ENCODE measurements around the gene PUS7.
"Not testable (repeated sequence)": the region's sequence is repeated elsewhere in the genome, so short reads cannot be mapped to it uniquely, and the experiment has no call there.

PUS7 gene

GRCh38 chr7:105538339-105538738 lies 16.3 kb upstream of the PUS7 start:
- H3K4me3 ChIP-seq (ENCODE audit: low read depth, low read length): no peak overlapping the region
- DNase-seq (ENCODE audit: low read depth): no peak
- TF ChIP-seq, protein P1, sequence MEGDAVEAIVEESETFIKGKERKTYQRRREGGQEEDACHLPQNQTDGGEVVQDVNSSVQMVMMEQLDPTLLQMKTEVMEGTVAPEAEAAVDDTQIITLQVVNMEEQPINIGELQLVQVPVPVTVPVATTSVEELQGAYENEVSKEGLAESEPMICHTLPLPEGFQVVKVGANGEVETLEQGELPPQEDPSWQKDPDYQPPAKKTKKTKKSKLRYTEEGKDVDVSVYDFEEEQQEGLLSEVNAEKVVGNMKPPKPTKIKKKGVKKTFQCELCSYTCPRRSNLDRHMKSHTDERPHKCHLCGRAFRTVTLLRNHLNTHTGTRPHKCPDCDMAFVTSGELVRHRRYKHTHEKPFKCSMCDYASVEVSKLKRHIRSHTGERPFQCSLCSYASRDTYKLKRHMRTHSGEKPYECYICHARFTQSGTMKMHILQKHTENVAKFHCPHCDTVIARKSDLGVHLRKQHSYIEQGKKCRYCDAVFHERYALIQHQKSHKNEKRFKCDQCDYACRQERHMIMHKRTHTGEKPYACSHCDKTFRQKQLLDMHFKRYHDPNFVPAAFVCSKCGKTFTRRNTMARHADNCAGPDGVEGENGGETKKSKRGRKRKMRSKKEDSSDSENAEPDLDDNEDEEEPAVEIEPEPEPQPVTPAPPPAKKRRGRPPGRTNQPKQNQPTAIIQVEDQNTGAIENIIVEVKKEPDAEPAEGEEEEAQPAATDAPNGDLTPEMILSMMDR (IDR thresholded peaks at IDR 0.05; ENCODE audit: low read depth, low read length): no peak
- TF ChIP-seq MYC (IDR thresholded peaks at IDR 0.05; ENCODE audit: low read depth, low read length) (no peak), POLR2A (IDR thresholded peaks at IDR 0.05; ENCODE audit: extremely low read depth, insufficient read length) (no peak)
- TF ChIP-seq, protein P2, sequence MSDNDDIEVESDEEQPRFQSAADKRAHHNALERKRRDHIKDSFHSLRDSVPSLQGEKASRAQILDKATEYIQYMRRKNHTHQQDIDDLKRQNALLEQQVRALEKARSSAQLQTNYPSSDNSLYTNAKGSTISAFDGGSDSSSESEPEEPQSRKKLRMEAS (IDR thresholded peaks at IDR 0.05; ENCODE audit: low read depth, low read length): no peak

- peak overlapping the region; percentile 86 for H3K4me3 ChIP-seq (ENCODE audit: low read depth, low read length)
- DNase-seq (ENCODE audit: low read depth): no peak
- TF ChIP-seq, protein P1 (IDR thresholded peaks at IDR 0.05; ENCODE audit: low read depth, low read length): no peak
- TF ChIP-seq MYC (IDR thresholded peaks at IDR 0.05; ENCODE audit: low read depth, low read length) (no peak), POLR2A (IDR thresholded peaks at IDR 0.05; ENCODE audit: extremely low read depth, insufficient read length) (no peak)
- TF ChIP-seq, protein P2 (IDR thresholded peaks at IDR 0.05; ENCODE audit: low read depth, low read length): no peak
These were observed 10.8 kb upstream of the PUS7 start for GRCh38 chr7:105532709-105533460.

DNA sequence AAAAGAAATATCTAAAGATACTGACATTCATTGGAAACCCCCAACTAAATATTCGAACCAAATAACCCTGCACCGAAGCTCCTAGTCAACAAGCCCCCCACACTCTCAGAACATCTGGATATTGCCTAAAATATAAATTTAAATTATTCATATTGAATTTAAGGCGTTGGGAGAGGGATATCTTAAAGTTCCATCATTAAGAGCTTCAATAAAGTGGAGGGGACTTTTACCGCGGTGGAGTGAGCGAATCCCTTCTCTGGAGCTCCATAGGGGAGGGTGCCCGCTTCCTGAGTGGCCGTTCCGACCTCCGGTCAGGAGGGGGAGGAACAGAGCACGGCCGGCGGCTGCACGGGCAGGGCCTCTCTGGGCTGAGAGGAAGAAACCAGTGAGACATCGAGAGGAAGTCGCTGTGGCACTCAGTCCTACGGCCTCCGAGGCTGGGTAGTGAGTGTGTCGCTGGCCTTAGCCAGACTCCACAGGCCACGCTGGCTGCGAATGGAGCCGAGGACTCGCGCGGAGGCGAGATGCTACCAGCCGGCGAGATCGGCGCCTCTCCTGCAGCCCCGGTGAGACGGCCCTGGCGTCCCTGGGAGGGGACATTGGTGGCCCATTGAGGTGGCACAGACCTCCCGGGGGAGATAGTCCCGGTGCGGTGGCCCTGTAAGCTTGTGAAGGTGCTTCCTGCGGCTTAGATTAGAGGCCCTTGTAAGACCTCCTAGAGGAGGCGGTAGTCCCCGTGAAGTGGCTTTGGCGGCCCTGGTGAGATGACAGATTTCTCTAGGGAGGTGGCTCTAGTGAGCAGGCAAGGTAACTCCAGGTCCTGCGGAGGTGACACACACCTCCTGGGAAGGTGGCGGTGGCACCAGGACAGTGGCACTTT lies 10.0 kb upstream of the PUS7 start, which contains the start of gene RINT1:
Gene RINT1, plus strand, starts transcription at position 410 of the 880 bp plus-strand sequence. Its CDS starts 115 bp downstream, at position 525.
- DNase-seq (ENCODE audit: low read depth): peak; percentile 98
- TF ChIP-seq POLR2A (IDR thresholded peaks at IDR 0.05; ENCODE audit: extremely low read depth, insufficient read length) (peak; percentile 98), MYC (IDR thresholded peaks at IDR 0.05; ENCODE audit: low read depth, low read length) (peak; percentile 90; the same call in 1 of the 2 replicates)
- TF ChIP-seq, protein P2 (IDR thresholded peaks at IDR 0.05; ENCODE audit: low read depth, low read length): peak; percentile 82
- TF ChIP-seq, protein P1 (IDR thresholded peaks at IDR 0.05; ENCODE audit: low read depth, low read length): peak; percentile 97
- peak within 1 kb of the TSS; percentile 86 for H3K4me3 ChIP-seq (ENCODE audit: low read depth, low read length)

DNA sequence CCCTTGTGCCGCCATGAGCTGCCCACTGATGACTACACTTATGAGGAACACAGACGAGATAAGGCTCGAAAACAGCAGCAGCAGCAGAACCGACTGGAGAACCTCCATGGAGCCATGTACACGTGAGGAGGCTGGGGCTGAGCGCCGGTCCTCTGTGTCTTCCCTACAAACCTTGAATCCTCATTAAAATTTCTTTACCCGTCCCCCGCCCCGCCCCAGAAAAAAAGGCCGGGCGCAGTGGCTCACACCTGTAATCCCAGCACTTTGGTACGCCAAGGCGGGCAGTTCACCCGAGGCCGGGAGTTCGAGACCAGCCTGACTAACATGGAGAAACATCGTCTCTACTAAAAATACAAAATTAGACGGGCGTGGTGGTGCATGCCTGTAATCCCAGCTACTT lies 8.5 kb upstream of the PUS7 start:
- DNase-seq (ENCODE audit: low read depth): no peak
- TF ChIP-seq, protein P2 (IDR thresholded peaks at IDR 0.05; ENCODE audit: low read depth, low read length): no peak
- TF ChIP-seq MYC (IDR thresholded peaks at IDR 0.05; ENCODE audit: low read depth, low read length) (no peak), POLR2A (IDR thresholded peaks at IDR 0.05; ENCODE audit: extremely low read depth, insufficient read length) (no peak)
- H3K4me3 ChIP-seq (ENCODE audit: low read depth, low read length): no peak overlapping the region

- TF ChIP-seq, protein P1 (IDR thresholded peaks at IDR 0.05; ENCODE audit: low read depth, low read length): no peak
- TF ChIP-seq MYC (IDR thresholded peaks at IDR 0.05; ENCODE audit: low read depth, low read length) (no peak), POLR2A (IDR thresholded peaks at IDR 0.05; ENCODE audit: extremely low read depth, insufficient read length) (no peak)
- TF ChIP-seq, protein P2 (IDR thresholded peaks at IDR 0.05; ENCODE audit: low read depth, low read length): no peak
- DNase-seq (ENCODE audit: low read depth): no peak
- H3K4me3 ChIP-seq (ENCODE audit: low read depth, low read length): no peak overlapping the region
These were observed 8.1 kb upstream of the PUS7 start for GRCh38 chr7:105530126-105530525.

DNA sequence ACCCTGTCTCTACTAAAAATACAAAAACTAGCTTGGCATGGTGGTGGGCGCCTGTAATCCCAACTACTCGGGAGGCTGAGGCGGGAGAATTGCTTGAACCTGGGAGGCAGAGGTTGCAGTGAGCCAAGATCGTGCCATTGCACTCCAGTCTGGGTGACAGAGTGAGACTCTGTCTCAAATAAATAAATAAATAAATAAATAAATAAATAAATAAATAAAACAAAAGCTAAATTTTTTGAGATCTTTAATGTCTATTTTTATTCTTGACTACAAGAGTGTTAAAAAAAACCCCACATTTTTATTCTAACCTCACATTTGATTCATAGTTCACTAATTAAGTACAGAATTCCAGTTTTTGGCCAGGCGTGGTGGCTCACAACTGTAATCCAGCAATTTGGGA lies 5.7 kb upstream of the PUS7 start:
- not testable (repeated sequence) for H3K4me3 ChIP-seq (ENCODE audit: low read depth, low read length); DNase-seq (ENCODE audit: low read depth)

Data from NB4 (cell line).